ENCODE measurements around the gene ATP6V0C. TPM values are rescaled to one million over a fixed set of nuclear protein-coding genes. Genes with fewer than 3 reads are reported as not detected.

ATP6V0C gene
- total and polyA plus RNA-seq, 2 of the 13 experiments (the other 11 are each of a cell fraction or from before 2014, with no cell fraction given), result 10.4 to 20.1 TPM

DNA sequence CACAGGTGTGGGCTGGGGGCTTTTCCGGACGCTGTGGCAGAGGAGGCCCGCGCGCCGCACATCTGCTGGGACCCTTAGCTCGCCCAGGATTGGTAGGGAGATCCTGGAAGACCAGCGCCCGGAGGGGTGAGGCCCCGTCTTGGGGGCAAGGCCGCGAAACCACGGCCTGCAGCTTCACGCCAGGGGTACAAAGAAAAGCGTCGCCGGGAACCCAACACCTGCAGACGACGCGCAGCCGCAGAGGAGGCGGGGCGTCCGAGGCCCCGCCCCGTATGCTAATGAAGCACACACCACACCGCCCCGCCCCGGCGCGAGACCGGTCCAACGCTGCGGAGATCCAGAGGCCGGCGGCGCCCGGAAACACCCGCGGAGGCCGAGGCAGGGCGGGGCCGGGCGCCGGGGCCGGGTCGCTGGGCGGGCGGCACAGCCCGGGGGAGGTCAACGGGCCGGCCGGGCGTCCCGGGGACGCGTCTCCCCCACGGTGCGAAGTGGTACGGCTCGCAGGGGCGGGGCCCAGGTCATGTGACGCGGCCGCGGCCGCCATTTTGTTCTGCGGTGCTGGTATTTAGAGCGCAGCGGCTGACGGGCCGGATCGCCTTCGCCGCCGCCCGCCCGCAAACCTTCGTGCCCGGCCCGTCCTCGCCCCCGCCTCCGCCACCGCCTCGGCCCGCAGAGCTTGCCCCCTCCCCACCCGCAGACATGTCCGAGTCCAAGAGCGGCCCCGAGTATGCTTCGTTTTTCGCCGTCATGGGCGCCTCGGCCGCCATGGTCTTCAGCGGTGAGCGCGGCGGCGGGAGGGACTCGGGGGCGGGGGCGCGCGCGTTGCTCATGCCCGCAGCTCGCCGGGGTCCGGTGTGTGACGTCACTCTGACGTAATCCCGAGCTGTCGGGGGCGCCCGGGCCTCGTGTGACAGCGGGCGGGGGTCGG, at the start of gene ATP6V0C (continued):
- TF ChIP-seq MED13 (CRISPR knock-in tag; IDR thresholded peaks at IDR 0.05) (no peak), FOXJ3 (CRISPR knock-in tag; IDR thresholded peaks at IDR 0.05; ENCODE audit: borderline replicate concordance) (no peak), NFE2L1 (CRISPR knock-in tag; IDR thresholded peaks at IDR 0.05; ENCODE audit: borderline replicate concordance) (no peak), NFAT5 (CRISPR knock-in tag; IDR thresholded peaks at IDR 0.05) (no peak), FIP1L1 (IDR thresholded peaks at IDR 0.05; ENCODE audit: borderline replicate concordance, insufficient read depth, low read depth, low read length) (no peak), JUNB (CRISPR knock-in tag; IDR thresholded peaks at IDR 0.05; ENCODE audit: borderline replicate concordance) (no peak), HMG20A (CRISPR knock-in tag; IDR thresholded peaks at IDR 0.05; ENCODE audit: borderline replicate concordance) (no peak), HOXA7 (CRISPR knock-in tag; IDR thresholded peaks at IDR 0.05) (no peak), ELF3 (CRISPR knock-in tag; IDR thresholded peaks at IDR 0.05) (no peak), JUND (CRISPR knock-in tag; IDR thresholded peaks at IDR 0.05) (no peak), SNRNP70 (IDR thresholded peaks at IDR 0.05; ENCODE audit: low read depth, low read length) (no peak), NKX3-1 (CRISPR knock-in tag; IDR thresholded peaks at IDR 0.05) (no peak; the same call in 1 of the 2 replicates), RFX5 (IDR thresholded peaks at IDR 0.05; ENCODE audit: low read depth, low read length) (no peak), CEBPB (IDR thresholded peaks at IDR 0.05; ENCODE audit: borderline replicate concordance, low read depth, low read length) (no peak), PHF21A (CRISPR knock-in tag; IDR thresholded peaks at IDR 0.05) (peak; percentile 17; the same call in 1 of the 2 replicates)
- TF ChIP-seq, protein P1, sequence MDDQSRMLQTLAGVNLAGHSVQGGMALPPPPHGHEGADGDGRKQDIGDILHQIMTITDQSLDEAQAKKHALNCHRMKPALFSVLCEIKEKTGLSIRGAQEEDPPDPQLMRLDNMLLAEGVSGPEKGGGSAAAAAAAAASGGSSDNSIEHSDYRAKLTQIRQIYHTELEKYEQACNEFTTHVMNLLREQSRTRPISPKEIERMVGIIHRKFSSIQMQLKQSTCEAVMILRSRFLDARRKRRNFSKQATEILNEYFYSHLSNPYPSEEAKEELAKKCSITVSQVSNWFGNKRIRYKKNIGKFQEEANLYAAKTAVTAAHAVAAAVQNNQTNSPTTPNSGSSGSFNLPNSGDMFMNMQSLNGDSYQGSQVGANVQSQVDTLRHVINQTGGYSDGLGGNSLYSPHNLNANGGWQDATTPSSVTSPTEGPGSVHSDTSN (CRISPR knock-in tag; IDR thresholded peaks at IDR 0.05; ENCODE audit: borderline replicate concordance), result no peak
- TF ChIP-seq, protein P2, sequence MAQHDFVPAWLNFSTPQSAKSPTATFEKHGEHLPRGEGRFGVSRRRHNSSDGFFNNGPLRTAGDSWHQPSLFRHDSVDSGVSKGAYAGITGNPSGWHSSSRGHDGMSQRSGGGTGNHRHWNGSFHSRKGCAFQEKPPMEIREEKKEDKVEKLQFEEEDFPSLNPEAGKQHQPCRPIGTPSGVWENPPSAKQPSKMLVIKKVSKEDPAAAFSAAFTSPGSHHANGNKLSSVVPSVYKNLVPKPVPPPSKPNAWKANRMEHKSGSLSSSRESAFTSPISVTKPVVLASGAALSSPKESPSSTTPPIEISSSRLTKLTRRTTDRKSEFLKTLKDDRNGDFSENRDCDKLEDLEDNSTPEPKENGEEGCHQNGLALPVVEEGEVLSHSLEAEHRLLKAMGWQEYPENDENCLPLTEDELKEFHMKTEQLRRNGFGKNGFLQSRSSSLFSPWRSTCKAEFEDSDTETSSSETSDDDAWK (CRISPR knock-in tag; IDR thresholded peaks at IDR 0.05), result no peak
- TF ChIP-seq, protein P3, sequence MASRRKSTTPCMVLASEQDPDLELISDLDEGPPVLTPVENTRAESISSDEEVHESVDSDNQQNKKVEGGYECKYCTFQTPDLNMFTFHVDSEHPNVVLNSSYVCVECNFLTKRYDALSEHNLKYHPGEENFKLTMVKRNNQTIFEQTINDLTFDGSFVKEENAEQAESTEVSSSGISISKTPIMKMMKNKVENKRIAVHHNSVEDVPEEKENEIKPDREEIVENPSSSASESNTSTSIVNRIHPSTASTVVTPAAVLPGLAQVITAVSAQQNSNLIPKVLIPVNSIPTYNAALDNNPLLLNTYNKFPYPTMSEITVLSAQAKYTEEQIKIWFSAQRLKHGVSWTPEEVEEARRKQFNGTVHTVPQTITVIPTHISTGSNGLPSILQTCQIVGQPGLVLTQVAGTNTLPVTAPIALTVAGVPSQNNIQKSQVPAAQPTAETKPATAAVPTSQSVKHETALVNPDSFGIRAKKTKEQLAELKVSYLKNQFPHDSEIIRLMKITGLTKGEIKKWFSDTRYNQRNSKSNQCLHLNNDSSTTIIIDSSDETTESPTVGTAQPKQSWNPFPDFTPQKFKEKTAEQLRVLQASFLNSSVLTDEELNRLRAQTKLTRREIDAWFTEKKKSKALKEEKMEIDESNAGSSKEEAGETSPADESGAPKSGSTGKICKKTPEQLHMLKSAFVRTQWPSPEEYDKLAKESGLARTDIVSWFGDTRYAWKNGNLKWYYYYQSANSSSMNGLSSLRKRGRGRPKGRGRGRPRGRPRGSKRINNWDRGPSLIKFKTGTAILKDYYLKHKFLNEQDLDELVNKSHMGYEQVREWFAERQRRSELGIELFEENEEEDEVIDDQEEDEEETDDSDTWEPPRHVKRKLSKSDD (CRISPR knock-in tag; IDR thresholded peaks at IDR 0.05; ENCODE audit: low read depth), result peak; percentile 85; the same call in 1 of the 2 replicates
